Neural cell (in vitro differentiated cells): ENCODE measurements around the gene MVB12A. TPM values are rescaled to one million over a fixed set of nuclear protein-coding genes. Genes with fewer than 3 reads are reported as not detected.

Experiments used
- H2AFZ ChIP-seq: fragments of 200-600, 300-800 bp; sonication (generic), shearing (Covaris generic); 2 replicates; pipeline ENCODE4 v1.6.0; 2014; ENCODE audit warnings: low read depth, mild to moderate bottlenecking, antibody characterized with exemption, low read length, moderate library complexity
- H3F3A ChIP-seq: fragments of 200-600 bp; shearing (Covaris generic); 2 replicates; pipeline ENCODE4 v1.6.1; 2016; ENCODE audit warnings: mild to moderate bottlenecking, moderate library complexity, mixed read lengths, antibody characterized with exemption, low read length; ENCODE audit not compliant: insufficient read depth, poor library complexity, severe bottlenecking
- H3K27ac ChIP-seq: fragments of 200-600, 300-800 bp; sonication (generic), shearing (Covaris generic); 2 replicates; pipeline ENCODE4 v1.5.1; 2014; ENCODE audit warnings: mild to moderate bottlenecking, low read length, moderate library complexity
- H3K27me3 ChIP-seq: fragments of 300-800, 200-600 bp; sonication (generic), shearing (Covaris generic); 2 replicates; pipeline ENCODE4 v1.6.0; 2014; ENCODE audit warnings: mild to moderate bottlenecking, low read depth, low read length, moderate library complexity; ENCODE audit not compliant: insufficient read depth
- H3K36me3 ChIP-seq: fragments of 300-800, 200-600 bp; sonication (generic), shearing (Covaris generic); 2 replicates; pipeline ENCODE4 v1.5.1; 2014; ENCODE audit warnings: mild to moderate bottlenecking, antibody characterized with exemption, low read length, moderate library complexity; ENCODE audit not compliant: insufficient read depth
- H3K4me2 ChIP-seq: fragments of 300-800, 200-600 bp; sonication (generic), shearing (Covaris generic); 2 replicates; pipeline ENCODE4 v1.6.0; 2014; ENCODE audit warnings: mild to moderate bottlenecking, low read length
- H3K4me3 ChIP-seq: fragments of 300-800, 200-600 bp; sonication (generic), shearing (Covaris generic); 2 replicates; pipeline ENCODE4 v1.5.1; 2014; ENCODE audit warnings: mild to moderate bottlenecking, low read length, moderate library complexity
- H3K79me2 ChIP-seq: fragments of 200-600 bp; shearing (Covaris generic); replicated peaks from 2 replicates; pipeline ENCODE4 v1.6.0; 2014; ENCODE audit warnings: mild to moderate bottlenecking, low read length, moderate library complexity; ENCODE audit not compliant: insufficient read depth
- H3K9ac ChIP-seq: fragments of 300-800, 200-600 bp; sonication (generic), shearing (Covaris generic); 2 replicates; pipeline ENCODE4 v1.6.1; 2016; ENCODE audit warnings: mild to moderate bottlenecking, low read length, mixed read lengths
- H3K9me2 ChIP-seq: fragments of 200-600 bp; shearing (Covaris generic); 2 replicates; pipeline ENCODE4 v1.6.1; 2016; ENCODE audit warnings: mild to moderate bottlenecking, low read length, mixed read lengths; ENCODE audit not compliant: insufficient read depth
- H3K9me3 ChIP-seq: fragments of 200-600, 300-800 bp; sonication (generic), shearing (Covaris generic); 2 replicates; pipeline ENCODE4 v1.6.1; 2016; ENCODE audit warnings: mild to moderate bottlenecking, mixed run types, low read length, moderate library complexity, mixed read lengths
- H4K20me1 ChIP-seq: fragments of 200-600 bp; shearing (Covaris generic); 2 replicates; pipeline ENCODE4 v1.6.1; 2016; ENCODE audit warnings: mild to moderate bottlenecking, mixed run types; ENCODE audit not compliant: insufficient read depth
- CTCF ChIP-seq: fragments of 450-650 bp; IDR thresholded peaks from 2 replicates; pipeline ENCODE4 v1.5.1; 2014; ENCODE audit warnings: antibody characterized with exemption, mild to moderate bottlenecking, moderate library complexity; ENCODE audit not compliant: poor library complexity, severe bottlenecking
- EP300 ChIP-seq: fragments of 450-650 bp; conservative IDR thresholded peaks from 2 replicates; pipeline ENCODE4 v1.6.1; 2014; ENCODE audit warnings: antibody characterized with exemption, mild to moderate bottlenecking, moderate library complexity; ENCODE audit not compliant: poor library complexity, severe bottlenecking
- EZH2 ChIP-seq: fragments of 200-600, 300-800 bp; shearing (Covaris generic), sonication (generic); IDR thresholded peaks from 2 replicates; pipeline ENCODE4 v1.6.1; 2014; ENCODE audit warnings: antibody characterized with exemption, low read length, borderline replicate concordance, mild to moderate bottlenecking; ENCODE audit not compliant: insufficient read depth, poor library complexity, severe bottlenecking
- MXI1 ChIP-seq: fragments of 450-650 bp; conservative IDR thresholded peaks from 2 replicates; pipeline ENCODE4 v1.6.1; 2014; ENCODE audit warnings: antibody characterized with exemption, mild to moderate bottlenecking; ENCODE audit not compliant: poor library complexity, severe bottlenecking
- POLR2AphosphoS5 ChIP-seq: IDR thresholded peaks from 2 replicates; pipeline ENCODE4 v1.6.1; 2012
- RAD21 ChIP-seq: fragments of 450-650 bp; conservative IDR thresholded peaks from 2 replicates; pipeline ENCODE4 v1.6.1; 2014; ENCODE audit warnings: antibody characterized with exemption, mild to moderate bottlenecking, moderate library complexity
- REST ChIP-seq: IDR thresholded peaks from 2 replicates; pipeline ENCODE4 v1.6.1; 2012; ENCODE audit warnings: borderline replicate concordance
- SMC3 ChIP-seq: fragments of 450-650 bp; conservative IDR thresholded peaks from 2 replicates; pipeline ENCODE4 v1.6.1; 2014; ENCODE audit warnings: antibody characterized with exemption, mild to moderate bottlenecking, moderate library complexity; ENCODE audit not compliant: poor library complexity
- TAF1 ChIP-seq: IDR thresholded peaks from 2 replicates; pipeline ENCODE4 v1.6.1; 2012; ENCODE audit warnings: low read depth
- polyA plus RNA-seq: library from polyadenylated mRNA; depleted of rRNA; stranded (reverse); fragments of >200 nt; gene quantifications from 2 replicates; pipeline ENCODE4 v1.2.3, GENCODE V29; 2014

Gene MVB12A
- polyA plus RNA-seq, 1 donor from 2014 or later = 43.8 TPM

- Histone ChIP-seq H3F3A (no peaks in the 10 kb centered on the region), H3K4me2 (no peak overlapping the region), H3K9me2 (no peaks in the 10 kb centered on the region), H2AFZ (no peak overlapping the region), H3K36me3 (no peaks in the 10 kb centered on the region), H3K27me3 (no peaks in the 10 kb centered on the region), H3K4me3 (no peak overlapping the region), H3K9ac (no peak overlapping the region), H3K27ac (no peak overlapping the region), H3K9me3 (no peaks in the 10 kb centered on the region), H4K20me1 (no peaks in the 10 kb centered on the region), H3K79me2 (no peaks in the 10 kb centered on the region)
- no peak for TF ChIP-seq POLR2AphosphoS5
- peak; percentile 16 for TF ChIP-seq SMC3
- TF ChIP-seq RAD21 = peak; percentile 31
- no peak for TF ChIP-seq TAF1
- TF ChIP-seq REST = no peak
- peak; percentile 44 for TF ChIP-seq CTCF
Observed at GRCh38 chr19:17424743-17425365, 5.0 kb downstream of the MVB12A start.

GRCh38 chr19:17429641-17430113, 9.8 kb downstream of the MVB12A start:
- H3K27ac ChIP-seq = no peak overlapping the region
- H4K20me1 ChIP-seq = no peaks in the 10 kb centered on the region
- no peak overlapping the region for H3K4me2 ChIP-seq
- no peaks in the 10 kb centered on the region for H3F3A ChIP-seq
- no peaks in the 10 kb centered on the region for H3K36me3 ChIP-seq
- no peaks in the 10 kb centered on the region for H3K9me3 ChIP-seq
- H3K79me2 ChIP-seq = no peaks in the 10 kb centered on the region
- no peaks in the 10 kb centered on the region for H3K27me3 ChIP-seq
- no peaks in the 10 kb centered on the region for H3K9me2 ChIP-seq
- no peak overlapping the region for H2AFZ ChIP-seq
- no peak for TF ChIP-seq EZH2
- TF ChIP-seq SMC3 = no peak
- no peak for TF ChIP-seq EP300
- no peak for TF ChIP-seq MXI1
- no peak for TF ChIP-seq POLR2AphosphoS5
- TF ChIP-seq RAD21 = no peak
- TF ChIP-seq CTCF = no peak
- no peak for TF ChIP-seq TAF1
- TF ChIP-seq REST = no peak
- H3K4me3 ChIP-seq = no peak overlapping the region
- no peak overlapping the region for H3K9ac ChIP-seq
